Naive B cell (primary cell): Measurements from ENCODE around the gene DPEP2NB. TPM values are rescaled to one million over a fixed set of nuclear protein-coding genes. Genes with fewer than 3 reads are reported as not detected.

Source experiments
- ATAC-seq, 2 donors: fragments of 150-1000 bp; cut with Tn5 transposase; 2 replicates each; pipeline ENCODE4 v1.10.0; 2021; ENCODE audit warnings: low read depth in 2 of 2, mild to moderate bottlenecking in 2 of 2, moderate library complexity in 2 of 2
- DNase-seq: peaks from one replicate; pipeline ENCODE4 v3.0.0; 2022
- H3K27ac Mint-ChIP-seq, 6 donors: one replicate each; pipeline ENCODE4 v1.8.0; 2020 to 2022; ENCODE audit warnings: mild to moderate bottlenecking in 6 of 6, mixed read lengths in 6 of 6, moderate library complexity in 5 of 6, inconsistent platforms in 2 of 6
- H3K27me3 Mint-ChIP-seq, 3 donors: one replicate each; pipeline ENCODE4 v1.8.0; 2021 to 2022; ENCODE audit warnings: mixed read lengths in 3 of 3, mild to moderate bottlenecking in 1 of 3
- H3K36me3 Mint-ChIP-seq, 2 donors: one replicate each; pipeline ENCODE4 v1.8.0; 2020 to 2022; ENCODE audit warnings: mixed read lengths in 2 of 2, inconsistent platforms in 1 of 2, mild to moderate bottlenecking in 1 of 2
- H3K4me1 Mint-ChIP-seq, 3 donors: one replicate each; pipeline ENCODE4 v1.8.0; 2020 to 2022; ENCODE audit warnings: mixed read lengths in 3 of 3, inconsistent platforms in 1 of 3, mild to moderate bottlenecking in 1 of 3, moderate library complexity in 1 of 3
- H3K4me3 Mint-ChIP-seq, 8 donors: one replicate each; pipeline ENCODE4 v1.8.0; 2020 to 2022; ENCODE audit warnings: mild to moderate bottlenecking in 8 of 8, mixed read lengths in 8 of 8, moderate library complexity in 8 of 8, inconsistent platforms in 2 of 8
- H3K9me3 Mint-ChIP-seq, 7 donors: one replicate each; pipeline ENCODE4 v1.8.0; 2020 to 2022; ENCODE audit warnings: mixed read lengths in 7 of 7, mild to moderate bottlenecking in 5 of 7, inconsistent platforms in 2 of 7, moderate library complexity in 1 of 7
- polyA plus RNA-seq, 6 donors: library from polyadenylated mRNA; unstranded; fragments of 300-500 nt; fragmentation: Illumina TruSeq; gene quantifications; one replicate each; pipeline ENCODE4 v1.2.3, GENCODE V29; 2021; ENCODE audit warnings: low read depth in 6 of 6

The DPEP2NB gene
- polyA plus RNA-seq, 6 donors from 2014 or later: 0.45 TPM; not detected in 5

DNA sequence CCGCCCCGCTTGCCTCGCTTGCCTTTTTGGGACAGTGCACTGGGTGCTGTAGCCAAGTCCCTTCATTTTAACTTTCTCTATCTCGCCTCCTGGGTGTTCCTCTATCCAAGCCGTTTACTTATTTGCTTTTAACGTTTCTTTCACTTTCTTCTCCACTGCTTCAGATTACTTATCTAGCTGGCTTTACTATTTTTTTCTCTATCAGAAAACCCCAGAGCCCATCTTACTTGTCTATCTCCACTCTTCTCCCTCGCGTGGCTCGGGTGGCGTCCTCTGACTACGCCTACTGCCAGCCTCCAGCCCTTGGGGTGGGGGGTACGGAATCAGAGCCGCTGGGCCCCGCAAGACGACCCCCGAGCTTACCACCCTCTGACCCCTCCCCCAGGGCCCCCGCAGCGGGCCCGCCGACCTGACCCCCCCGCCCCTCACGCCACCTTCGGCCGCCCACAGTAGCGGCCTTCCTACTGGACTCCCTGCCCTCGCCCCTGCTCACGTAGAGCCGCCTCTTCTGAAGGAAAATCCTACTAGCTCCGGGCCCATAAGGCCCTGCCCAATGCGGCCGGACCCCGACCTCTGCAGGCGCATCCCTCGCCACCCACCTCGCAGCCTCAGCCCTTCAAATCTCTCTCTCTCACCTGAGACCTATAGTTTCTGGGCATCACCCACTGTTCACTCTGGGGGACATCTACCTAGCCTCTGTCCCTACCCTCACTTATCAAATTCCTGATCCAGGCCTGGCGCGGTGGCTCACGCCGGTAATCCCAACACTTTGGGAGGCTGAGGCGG lies 46.3 kb downstream of the DPEP2NB start:
- no peaks in the 10 kb centered on the region for H3K36me3 Mint-ChIP-seq
- H3K27ac Mint-ChIP-seq: peak overlapping the region in 3 of 6 donors; percentile 69 to 97 (median 85)
- H3K4me1 Mint-ChIP-seq: peaks cover 23 to 39% (median 30%) of the 10 kb centered on the region in 3 donors
- H3K9me3 Mint-ChIP-seq: no peaks in the 10 kb centered on the region
- ATAC-seq (peak; percentile 34 to 45), DNase-seq (peak; percentile 30)
- H3K4me3 Mint-ChIP-seq: peak overlapping the region; percentile 81 to 97 (median 92)
- no peaks in the 10 kb centered on the region for H3K27me3 Mint-ChIP-seq

DNA sequence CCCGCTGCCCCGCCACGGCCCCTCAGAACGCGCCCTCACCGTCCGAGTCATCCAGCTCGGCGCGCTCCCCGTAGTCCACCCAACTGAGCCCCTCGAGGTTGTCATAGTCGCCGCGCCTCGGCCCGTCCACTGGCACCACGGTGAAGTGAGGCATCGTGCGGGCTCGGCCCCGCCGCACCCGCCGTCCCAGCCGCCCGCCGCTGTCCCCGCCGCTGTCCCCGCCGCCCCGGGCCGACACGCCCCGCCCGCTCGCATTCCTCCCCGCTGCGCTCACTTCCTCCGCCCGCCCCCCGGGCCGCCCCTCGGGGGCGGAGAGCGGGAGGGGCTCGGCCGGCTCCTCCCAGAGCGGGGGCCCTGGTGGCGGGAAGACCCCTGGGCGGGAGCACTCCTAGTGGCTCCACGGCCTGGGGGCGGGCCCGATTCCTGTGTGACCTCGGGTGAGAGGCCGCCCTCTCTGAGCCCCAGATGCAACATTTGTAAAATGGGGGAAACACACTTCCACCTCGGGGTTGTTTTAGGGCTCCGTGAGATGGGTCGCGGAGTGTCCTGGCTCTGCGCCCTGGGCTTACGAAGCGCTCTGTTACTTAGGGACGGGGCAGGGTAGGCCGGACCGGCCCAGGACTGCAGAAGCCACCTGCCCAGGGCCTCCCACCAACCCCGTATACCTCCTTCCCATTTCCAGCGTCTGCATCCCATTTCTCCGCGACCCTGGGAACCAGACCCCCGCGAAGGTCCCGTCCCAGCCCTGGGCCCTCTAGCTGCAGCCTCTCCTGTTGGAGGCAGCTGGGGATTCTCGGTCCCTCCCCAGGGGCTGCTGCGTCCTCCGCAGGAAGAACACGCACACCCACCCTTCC lies 47.1 kb downstream of the DPEP2NB start, which contains the start of gene SLC12A4:
Gene SLC12A4 (minus strand): TSS at position 238 of the 854 bp plus-strand sequence. CDS start 84 bp downstream, at position 154.
- H3K4me1 Mint-ChIP-seq: peaks cover 23 to 43% (median 32%) of the 10 kb centered on the region in 3 donors
- no peaks in the 10 kb centered on the region for H3K27me3 Mint-ChIP-seq
- H3K4me3 Mint-ChIP-seq: peak within 1 kb of the TSS; percentile 84 to 98 (median 92)
- DNase-seq (peak; percentile 80), ATAC-seq (peak; percentile 86 to 87)
- peak within 1 kb of the TSS; percentile 7 to 97 (median 94) for H3K27ac Mint-ChIP-seq
- H3K9me3 Mint-ChIP-seq: no peaks in the 10 kb centered on the region
- no peaks in the 10 kb centered on the region for H3K36me3 Mint-ChIP-seq

DNA sequence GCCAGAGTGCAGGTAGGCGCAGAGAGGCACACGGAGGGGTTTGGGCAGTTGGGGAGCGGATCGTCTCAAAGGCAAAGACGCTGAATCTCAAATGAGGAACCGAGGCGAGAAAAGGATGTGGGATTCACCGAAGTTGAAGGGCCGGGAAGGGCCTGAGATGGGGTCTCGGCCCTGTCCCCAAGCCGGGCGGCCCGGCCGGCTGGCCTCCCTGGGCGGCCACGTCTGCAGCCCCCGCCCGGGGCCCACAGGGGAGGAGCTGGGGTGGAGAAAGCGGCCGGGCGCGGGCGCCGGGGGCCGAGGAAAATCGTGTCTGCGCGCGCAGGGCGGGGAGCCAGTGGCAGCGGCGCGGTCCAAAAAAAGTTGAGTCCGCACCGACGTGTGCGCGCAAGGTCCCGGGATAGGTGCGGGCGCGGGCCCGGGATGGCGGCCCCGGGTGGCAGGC lies 47.7 kb downstream of the DPEP2NB start:
- peaks cover 24 to 44% (median 32%) of the 10 kb centered on the region in 3 donors for H3K4me1 Mint-ChIP-seq
- H3K36me3 Mint-ChIP-seq: peaks cover 0 to 2% of the 10 kb centered on the region in 2 donors
- H3K27ac Mint-ChIP-seq: peak overlapping the region; percentile 7 to 95 (median 90)
- H3K4me3 Mint-ChIP-seq: peak overlapping the region; percentile 84 to 98 (median 92)
- H3K27me3 Mint-ChIP-seq: no peaks in the 10 kb centered on the region
- peak; percentile 15 to 25 for ATAC-seq
- no peaks in the 10 kb centered on the region for H3K9me3 Mint-ChIP-seq
- DNase-seq: peak; percentile 38

- Mint-ChIP-seq H3K9me3 (no peaks in the 10 kb centered on the region), H3K4me3 (peak overlapping the region; percentile 84 to 98 (median 92)), H3K36me3 (peaks cover 0 to 7% of the 10 kb centered on the region in 2 donors), H3K27me3 (no peaks in the 10 kb centered on the region), H3K4me1 (peaks cover 27 to 49% (median 34%) of the 10 kb centered on the region in 3 donors), H3K27ac (peak overlapping the region; percentile 79 to 95 (median 90))
- ATAC-seq: no peak
- DNase-seq: peak; percentile 9
These were observed 48.3 kb downstream of the DPEP2NB start for GRCh38 chr16:67967183-67967957.

DNA sequence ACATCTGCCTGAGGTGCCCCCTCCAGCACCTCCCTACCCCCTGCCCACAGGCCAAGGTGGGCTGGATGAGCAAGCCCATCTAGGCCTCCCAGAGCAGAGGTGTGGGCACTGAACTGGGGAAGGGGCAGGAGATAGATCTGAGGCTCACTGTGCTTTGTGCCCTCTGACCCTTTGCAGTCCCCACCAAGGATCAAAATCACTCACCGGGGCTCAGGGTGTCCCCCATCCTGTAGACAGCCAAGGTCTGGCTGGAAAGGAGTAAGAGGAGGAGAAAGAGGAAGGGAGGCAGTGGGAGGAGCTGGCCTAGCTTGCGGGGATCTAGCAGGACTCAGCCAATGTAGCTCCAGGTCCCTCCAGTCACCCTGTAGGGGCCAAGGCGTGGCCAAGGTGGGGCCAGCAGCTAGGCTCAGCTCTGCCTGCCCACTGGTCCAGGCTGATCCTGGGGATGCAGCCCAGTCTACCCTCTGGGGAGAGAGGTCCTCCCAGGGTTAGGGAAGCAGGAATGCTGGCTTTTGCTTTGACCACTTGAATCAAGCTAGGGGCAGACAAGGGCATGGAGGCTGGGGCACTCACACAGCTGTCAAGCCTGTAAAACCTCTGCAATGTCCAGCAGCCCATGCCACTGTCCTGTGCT lies 49.0 kb downstream of the DPEP2NB start:
- H3K9me3 Mint-ChIP-seq: no peaks in the 10 kb centered on the region
- no peak for ATAC-seq
- no peaks in the 10 kb centered on the region for H3K27me3 Mint-ChIP-seq
- H3K36me3 Mint-ChIP-seq: peaks cover 0 to 7% of the 10 kb centered on the region in 2 donors
- peak overlapping the region in 2 of 6 donors; percentile 79 to 90 for H3K27ac Mint-ChIP-seq
- peak overlapping the region in 7 of 8 donors; percentile 84 to 97 (median 92) for H3K4me3 Mint-ChIP-seq
- no peak for DNase-seq
- H3K4me1 Mint-ChIP-seq: peaks cover 27 to 53% (median 34%) of the 10 kb centered on the region in 3 donors

DNA sequence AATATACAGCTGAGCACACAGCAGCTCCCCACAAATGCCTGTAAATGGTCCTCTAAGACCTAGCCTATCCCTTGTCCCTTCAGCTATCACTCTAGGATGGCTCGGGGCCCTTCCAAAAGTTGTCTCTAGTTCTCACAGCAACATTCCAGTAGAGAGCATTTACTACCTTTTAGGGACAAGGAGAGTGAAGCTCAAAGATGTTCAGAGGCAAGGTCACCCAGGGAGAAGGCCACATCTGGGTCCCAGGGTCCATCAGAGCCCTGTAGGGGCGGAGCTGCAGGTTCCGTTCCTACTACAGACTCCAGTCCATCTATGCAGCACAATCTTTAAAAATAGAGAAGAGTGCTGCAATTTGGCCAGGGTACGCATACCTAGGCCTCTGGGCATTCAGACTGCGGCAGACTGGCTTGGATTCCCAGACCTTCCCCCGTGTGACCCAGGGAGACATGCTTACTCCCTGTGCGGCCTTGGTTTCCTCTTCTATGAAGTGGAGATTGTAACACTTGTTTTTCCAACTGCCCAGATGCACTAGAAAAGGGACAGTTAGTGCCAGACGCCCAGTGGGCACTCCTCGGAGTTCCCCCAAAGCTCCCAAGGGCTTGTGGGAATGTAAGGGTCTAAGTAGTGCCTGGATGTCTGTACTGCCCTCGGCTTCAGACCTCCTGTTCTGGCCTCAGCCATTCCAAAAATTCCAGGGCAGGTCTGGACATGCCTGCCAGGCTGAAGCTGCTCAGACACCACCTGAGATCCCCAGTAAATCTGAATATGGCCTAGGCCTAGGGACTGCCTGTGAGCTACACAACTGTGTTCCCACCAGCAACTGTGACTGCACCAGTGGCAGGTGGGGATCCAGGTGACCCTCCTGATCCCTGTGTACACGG lies 49.8 kb downstream of the DPEP2NB start:
- DNase-seq: no peak
- Mint-ChIP-seq H3K27ac (peak overlapping the region in 2 of 6 donors; percentile 62 to 92), H3K27me3 (no peaks in the 10 kb centered on the region), H3K4me3 (peak overlapping the region in 2 of 8 donors; percentile 59 to 87), H3K4me1 (peaks cover 27 to 53% (median 34%) of the 10 kb centered on the region in 3 donors), H3K36me3 (peaks cover 0 to 7% of the 10 kb centered on the region in 2 donors), H3K9me3 (no peaks in the 10 kb centered on the region)
- ATAC-seq: no peak

- Mint-ChIP-seq H3K27me3 (no peaks in the 10 kb centered on the region), H3K36me3 (peaks cover 0 to 7% of the 10 kb centered on the region in 2 donors), H3K27ac (no peak overlapping the region), H3K9me3 (no peaks in the 10 kb centered on the region), H3K4me1 (peaks cover 24 to 49% (median 31%) of the 10 kb centered on the region in 3 donors), H3K4me3 (peak overlapping the region in 2 of 8 donors; percentile 6 to 44)
- no peak for DNase-seq
- ATAC-seq: no peak
These were observed 51.1 kb downstream of the DPEP2NB start for GRCh38 chr16:67964477-67965131.

DNA sequence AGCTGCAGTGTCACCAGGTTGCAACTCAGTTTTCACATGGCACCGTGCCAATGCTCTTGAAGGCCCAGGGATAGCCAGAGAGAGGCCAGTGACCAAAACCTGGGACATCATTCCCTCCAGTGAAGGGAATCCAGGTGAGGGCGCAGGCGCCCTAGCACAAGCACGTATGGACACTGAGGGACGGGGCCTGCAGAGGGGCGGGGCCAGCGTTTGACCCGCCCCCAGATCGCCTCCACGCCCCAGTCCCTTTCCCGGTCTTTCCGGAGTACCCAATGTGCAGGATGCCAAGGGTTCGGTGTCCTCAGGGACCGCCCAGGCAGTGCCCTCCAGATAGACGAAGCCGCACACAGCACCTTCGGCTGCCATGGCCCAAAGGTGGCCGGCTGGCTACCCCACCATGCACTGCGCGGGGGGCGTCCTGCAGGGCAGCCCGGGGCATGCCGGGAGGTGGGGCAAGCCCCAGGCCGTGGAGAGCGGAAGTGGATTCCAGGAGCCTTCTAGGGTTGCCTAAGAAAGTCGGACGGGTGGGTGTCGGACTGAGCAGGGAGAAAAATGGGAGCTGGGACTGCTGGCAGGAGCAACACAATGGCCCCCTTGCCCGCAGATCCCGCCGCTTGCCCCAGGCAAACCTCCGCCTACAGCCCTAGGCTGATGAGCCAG lies 51.9 kb downstream of the DPEP2NB start:
- Mint-ChIP-seq H3K27me3 (no peaks in the 10 kb centered on the region), H3K4me1 (peaks cover 18 to 42% (median 27%) of the 10 kb centered on the region in 3 donors), H3K4me3 (no peak overlapping the region), H3K36me3 (peaks cover 0 to 7% of the 10 kb centered on the region in 2 donors), H3K27ac (no peak overlapping the region), H3K9me3 (no peaks in the 10 kb centered on the region)
- no peak for DNase-seq
- no peak for ATAC-seq
